Stimulated activated CD8-positive, alpha-beta memory T cell treated with anti-CD3 and anti-CD28 coated beads, Interleukin-7, amount 100 ng/mL, for 24 hours (primary cell): ENCODE data around the gene VLDLR.
"Not testable (repeated sequence)": the region's sequence is repeated elsewhere in the genome, so short reads cannot be mapped to it uniquely, and the experiment has no call there.

Source experiments
- DNase-seq: peaks from one replicate; pipeline ENCODE4 v3.0.0-alpha.2; 2020; ENCODE audit warnings: low read depth

VLDLR gene

DNA sequence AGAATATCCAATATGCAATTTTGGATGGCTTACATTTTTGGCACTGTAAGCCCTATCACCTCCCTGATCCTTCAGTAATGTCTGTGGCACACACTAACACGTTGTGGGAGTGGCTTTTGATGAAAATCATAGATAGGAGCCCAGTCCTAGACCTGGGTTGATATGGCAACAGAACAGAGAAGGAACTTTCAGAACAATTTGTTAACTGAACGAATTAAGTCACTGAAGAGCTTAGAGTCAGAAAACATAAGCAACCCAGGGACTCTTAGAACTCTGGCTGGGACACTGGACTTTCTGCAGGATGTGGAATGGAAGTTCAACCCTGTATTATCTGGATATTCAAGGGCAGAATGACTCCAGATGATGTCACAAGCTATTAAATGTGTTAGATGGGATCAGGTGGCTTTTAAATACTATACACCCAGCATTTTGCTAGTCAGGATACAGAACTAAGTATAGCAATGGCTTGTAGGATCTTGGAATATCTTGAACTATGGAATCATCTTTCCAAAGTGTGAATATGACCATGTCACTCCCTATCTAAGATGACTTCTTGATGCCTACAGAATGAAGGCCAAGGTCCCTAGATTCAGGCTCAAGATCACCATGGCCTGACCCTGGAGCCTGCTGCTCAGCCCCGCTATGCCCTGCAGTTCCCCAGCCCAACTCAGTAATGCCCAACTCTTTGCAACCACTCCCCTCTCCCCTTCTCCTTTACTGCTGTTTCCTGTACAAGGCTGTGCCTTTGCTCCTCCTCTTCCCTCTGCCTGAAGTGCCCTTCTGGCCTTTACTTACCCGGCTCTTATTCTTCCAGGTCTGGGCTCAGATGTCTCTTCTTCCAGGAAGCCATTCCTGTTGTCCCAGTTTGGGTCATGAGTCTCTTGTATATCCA is 42.8 kb downstream of the VLDLR start:
- DNase-seq: no peak

DNA sequence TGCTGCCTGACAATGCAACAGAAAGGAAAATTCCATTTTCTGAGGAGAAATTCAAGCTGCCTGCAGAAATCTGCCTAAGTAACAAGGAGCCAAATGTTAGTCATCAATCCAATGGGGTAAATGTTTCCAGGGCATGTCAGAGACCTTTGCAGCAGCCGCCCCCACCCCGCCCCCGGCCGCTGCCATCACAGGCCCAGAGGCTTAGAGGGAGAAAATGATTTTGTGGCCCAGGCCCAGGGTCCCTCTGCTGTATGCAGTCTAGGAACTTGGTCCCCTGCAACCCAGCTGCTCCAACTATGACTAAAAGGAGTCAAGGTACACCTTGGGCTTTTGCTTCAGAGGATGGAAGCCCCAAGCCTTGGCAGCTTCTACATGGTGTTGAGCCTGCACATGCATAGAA is 45.0 kb downstream of the VLDLR start:
- no peak for DNase-seq

DNA sequence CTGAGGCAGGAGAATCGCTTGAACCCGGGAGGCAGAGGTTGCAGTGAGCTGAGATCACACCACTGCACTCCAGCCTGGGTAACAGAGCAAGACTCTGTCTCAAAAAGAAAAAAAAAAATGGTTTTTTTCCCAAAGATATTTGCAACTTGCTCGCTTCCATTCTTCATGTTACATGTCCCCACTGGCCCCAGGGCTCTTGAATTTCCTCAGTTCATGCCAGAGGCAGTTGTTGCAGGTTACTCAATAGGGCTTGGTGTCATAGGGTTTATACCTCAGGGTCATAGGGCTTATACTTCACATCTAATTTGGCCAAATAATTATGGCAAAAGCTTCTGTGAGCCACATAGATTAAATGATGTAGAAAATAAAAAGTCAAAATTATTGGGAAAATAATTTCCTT is 51.6 kb downstream of the VLDLR start:
- DNase-seq: no peak

DNA sequence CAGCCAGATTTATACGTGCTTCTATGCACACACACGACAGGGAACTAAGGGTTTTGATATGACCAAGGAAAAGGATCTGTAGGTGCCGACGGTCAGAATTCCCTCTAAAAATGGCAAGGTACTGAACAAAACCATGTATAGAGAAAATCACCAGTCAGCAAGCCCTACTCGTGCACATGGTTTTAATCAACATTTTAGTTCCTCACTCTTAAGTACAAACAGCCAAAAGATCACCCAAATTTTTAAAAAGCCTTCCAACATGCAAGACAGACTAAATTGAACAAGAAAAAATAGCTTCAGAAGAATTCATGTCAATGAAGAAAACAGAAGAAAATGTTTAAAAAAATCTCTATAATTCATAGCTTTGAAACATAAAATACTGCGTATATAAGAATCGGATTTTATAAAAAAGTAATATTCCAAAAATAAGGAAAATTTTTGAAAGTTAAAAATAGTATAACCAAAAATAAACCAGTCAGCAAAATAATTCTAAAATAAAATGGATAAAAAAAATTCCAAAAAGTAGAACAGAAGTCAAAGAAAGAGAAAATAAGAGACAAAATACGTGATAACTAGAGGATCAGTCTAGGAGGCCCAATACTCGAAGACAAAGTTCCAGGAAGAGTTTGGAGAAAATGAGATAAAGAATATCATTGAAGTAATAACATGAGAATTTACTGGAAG is 52.7 kb downstream of the VLDLR start:
- no peak for DNase-seq

DNA sequence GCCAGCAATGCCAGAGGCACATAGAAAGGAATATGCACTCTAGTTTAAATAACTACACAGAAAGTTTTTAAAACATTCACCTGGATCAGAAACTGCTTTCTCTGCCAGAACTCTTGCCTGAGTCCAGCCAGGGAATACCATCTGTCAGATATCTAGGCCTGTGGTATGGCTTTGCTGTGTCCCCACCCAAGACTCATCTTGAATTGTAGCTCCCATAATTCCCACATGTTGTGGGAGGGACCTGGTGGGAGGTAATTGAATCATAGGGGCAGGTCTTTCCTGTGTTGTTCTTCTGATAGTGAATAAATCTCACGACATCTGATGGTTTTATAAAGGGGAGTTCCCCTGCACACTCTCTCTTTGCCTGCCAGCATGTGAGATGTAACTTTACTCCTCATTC is 54.2 kb downstream of the VLDLR start:
- no peak for DNase-seq

DNA sequence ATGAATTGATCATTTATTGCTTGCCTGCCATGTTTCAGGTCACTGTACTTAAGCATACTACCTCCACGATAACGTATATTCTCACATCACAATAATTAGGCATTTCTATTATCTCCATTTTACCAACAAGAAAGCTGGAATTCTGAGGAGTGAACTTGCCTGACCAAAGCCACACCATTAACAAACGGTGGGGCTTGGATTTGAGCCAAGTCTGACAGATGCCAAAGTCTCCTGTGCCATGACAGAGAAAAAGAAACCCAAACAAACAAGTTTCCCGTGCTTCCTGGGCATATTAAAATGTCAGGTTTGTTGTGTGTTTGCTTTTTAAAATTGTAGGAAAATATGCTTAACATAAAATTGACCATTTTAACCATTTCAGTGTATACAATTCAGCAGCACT is 54.9 kb downstream of the VLDLR start:
- no peak for DNase-seq

DNA sequence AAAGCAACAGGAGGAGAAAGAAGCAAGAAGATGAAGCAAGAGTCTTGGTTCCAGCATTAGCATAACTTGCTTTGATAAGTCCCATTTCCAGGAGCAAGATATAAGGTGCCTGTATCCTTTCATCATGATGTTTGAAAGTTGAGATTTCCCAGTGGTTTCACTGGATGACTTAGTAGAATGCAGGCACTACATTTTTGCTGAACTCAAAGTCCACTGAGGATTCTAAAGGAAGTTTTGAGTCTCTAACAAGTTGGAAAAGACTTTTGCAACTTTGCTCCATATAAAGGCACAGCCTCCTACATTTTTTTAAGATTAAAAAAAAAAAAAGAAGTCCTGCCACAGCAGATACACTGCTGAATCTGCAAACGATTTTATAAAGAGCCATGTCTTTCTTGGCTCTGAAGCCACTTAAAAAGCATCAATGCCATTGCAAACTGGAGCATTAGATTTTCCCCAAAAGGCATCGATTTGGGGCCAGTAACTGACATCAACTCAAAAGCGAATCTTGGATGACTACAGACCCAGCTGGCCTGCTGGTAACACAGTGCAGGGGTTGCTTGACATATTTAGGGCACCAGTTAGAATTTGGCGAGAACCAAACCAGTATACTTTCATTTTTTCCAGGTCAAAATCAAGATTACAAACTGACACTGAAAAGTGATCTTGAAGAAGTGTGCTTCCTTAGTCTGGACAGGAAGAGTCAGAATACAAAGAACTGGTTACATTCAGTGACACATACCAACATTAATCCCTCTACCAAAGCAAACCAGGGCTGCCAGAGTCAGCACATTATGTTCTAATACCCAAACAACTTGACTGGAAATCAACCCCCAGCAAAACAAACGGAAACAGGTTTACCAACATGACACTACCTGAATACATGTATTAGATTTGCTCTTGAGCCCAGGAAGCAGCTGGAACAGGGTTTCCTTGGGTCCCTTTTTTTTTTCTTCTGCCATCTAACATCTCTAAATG is 56.6 kb downstream of the VLDLR start:
- DNase-seq: no peak

DNA sequence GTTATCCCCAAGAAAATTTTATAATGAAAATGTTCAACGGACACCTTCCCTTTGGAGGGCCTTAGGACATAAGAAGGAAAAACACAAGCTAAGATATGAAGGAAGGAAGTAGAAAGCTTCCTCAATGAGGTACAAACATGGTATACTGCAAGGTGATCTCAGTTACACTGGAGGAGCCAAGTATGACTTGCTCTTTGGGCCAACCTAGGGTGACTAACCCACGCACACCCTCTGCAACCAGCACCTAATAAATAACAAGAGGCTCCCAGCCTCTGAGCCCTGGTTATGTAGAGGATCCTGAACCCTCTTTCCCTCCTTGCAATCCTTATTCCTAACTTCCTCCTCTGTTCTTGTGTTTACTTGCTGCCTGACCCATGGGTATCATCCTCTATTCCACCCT is 57.4 kb downstream of the VLDLR start:
- DNase-seq: no peak

DNA sequence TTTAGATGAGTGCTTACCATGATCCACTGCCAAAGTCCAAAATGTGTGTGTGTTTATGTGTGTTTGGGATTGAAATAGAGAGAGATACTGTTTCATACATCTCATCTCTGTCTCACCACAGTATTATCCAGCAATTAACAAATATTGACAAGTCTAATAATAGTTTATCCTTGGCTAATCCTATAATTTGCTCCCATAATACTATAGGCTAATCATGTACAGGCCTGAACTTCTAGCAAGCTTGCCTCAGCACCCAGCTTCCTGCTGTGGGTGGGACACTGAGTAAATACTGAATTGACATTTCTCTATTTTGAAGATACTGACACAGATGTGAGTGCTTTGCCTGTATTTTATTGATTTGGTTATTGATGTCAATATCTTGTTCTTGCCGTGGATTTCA is 60.4 kb downstream of the VLDLR start:
- no peak for DNase-seq

DNA sequence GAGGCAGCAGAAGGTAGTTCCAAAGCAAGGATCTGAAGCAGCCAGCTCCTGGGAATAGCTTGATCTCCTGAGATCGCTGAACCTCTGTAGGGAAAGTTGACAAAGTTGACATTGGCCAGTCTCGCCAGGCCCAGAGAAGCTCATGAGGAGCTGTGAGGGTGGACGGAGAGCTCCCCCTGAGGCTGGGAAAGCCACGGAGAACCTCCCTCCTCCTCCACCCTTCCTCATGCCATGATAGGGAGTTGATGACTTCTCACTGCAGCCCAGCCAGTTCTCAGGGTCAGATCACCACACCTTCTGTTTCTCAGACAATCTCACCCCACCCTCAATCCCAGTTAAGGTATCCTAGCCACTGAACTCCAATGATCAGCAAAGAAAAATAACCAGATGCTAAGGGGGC is 65.3 kb downstream of the VLDLR start:
- no peak for DNase-seq

DNA sequence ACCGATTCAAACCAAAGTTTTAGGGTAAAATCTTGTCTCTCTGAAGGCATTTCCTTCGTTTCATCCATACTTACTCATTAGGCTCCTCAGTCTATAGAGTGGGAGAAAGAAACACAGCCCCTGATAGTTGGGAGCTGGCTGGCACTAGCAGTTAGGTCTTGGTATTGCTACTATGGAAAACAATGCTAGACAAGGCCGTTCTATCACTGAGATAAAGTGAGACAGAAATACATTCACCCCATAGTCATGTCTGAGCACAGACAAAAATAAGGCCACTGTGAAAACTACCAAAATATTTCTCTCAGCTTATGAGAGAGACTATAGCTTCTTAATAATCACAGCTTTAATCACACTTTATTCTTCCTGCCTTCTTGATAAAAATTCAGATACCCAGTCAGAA is 67.0 kb downstream of the VLDLR start:
- no peak for DNase-seq

DNA sequence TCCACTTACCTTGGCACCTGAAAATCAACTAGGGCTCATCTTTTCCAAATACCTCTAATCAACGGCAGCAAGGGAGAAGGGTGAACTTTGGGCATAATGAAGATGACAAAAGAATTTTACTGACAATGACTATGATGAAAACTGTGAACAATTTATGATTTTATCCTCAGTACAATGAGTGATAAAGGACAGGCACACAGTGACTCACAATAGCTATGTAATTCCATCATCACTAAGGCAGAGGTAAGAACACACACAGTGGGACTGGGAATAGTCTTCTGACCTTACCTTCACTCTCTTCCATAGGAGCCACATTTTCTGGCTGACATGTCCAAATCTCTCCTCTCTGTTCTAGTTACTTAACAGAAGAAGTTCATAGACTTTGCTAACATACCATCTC is 69.6 kb downstream of the VLDLR start:
- DNase-seq: no peak

DNA sequence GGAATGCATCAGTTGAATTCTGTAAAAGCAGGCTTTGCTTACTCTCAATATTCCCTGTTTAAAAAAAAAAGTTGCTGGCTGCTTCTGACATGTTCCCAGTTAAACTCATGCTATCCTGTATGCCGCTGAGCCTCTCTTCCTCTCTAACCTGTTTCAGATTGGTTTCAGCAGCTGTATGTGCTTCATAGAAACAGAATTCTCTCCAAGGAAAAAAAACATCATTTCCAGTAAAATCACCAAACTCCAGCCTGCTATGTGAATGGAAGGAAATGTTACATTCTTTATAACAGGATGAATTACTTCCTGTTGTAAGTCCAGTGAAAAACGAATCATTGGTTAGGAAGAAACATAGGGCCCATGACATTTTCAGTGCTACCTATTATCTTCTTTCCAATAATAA is 70.0 kb downstream of the VLDLR start:
- no peak for DNase-seq

DNA sequence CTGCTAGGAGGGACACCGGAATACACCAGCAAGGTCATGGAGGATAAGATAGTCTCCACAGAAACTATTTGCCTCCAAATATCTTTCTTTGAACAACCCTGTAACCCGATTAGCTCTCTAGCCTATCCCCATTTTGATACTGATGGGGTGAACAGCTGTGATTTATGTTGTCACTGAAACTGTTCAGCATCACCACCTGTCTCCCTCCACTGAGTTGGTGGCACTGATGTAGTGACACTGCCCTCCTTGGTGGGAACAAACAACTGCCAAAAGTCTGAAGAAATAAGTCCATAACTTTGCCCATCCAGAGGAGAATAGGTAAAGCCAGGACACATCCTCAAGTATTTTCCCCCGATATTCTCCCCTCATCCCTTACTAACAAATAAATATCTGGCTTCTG is 71.5 kb downstream of the VLDLR start:
- DNase-seq: no peak

DNA sequence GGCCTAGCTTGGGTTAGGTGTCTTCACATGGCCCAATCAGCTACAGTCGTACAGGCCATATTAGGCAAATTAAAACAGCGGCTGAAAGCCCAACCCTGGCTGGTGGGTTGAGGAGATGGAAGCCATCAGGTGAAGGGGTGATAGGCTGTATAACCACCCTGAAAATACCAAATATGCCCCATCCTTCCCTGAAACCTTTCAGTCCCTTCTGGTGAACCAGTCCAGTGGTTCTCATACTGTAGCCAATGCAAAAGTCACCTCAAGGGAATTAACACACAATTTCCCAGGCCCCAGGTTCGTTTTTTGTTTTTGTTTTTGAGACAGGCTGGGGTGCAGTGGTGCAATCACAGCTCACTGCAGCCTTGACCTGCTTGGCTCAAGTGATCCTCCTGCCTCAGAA is 75.9 kb downstream of the VLDLR start:
- no peak for DNase-seq

DNA sequence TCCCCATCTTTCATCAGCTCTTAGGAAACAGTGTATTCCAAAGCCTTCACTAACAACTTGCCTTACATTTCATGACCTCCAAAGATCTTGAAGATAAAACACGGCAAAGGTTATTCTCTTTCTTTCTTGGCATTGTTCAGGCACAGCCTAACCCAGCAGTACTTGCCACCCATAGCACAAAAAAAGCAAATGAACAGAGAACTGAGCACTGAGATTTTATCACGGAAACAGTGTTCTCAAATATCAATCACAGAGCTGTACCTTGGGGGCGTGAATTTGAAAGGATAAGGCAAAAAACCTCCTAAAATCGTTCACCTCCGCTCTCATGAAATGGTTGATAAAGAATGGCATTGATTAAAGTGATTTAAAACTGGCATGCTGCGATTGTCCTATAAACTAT is 78.8 kb downstream of the VLDLR start:
- DNase-seq: no peak

DNA sequence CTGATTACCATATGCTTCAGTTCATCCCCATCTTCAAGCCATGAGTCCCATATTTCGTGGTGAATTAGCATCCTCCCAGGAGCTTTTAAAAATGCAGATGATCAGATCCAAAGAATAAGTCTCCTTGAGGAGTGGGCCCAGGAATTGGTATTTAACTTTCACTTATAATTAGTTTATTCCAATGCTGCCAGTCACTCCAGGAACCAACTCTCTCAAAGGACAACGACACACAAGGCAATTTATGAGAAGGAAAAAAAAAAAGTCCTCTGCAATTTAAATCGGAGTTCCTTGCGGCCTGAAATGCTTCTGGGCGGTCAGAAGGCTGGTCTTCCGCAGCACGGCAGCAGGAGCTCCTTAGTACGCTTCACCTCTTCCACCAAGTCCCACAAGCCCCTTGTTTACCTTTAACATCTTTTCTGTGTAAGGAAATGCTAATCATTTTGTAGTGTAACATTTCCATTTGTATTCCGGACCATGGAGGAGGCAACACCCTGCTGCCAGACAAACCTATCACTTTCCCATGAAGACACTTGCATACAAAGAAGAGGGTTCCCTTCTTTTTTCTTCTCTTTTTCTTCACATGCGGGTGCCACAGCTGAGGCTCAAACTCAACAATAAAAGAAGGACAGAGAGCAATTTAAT is 79.4 kb downstream of the VLDLR start:
- no peak for DNase-seq

DNA sequence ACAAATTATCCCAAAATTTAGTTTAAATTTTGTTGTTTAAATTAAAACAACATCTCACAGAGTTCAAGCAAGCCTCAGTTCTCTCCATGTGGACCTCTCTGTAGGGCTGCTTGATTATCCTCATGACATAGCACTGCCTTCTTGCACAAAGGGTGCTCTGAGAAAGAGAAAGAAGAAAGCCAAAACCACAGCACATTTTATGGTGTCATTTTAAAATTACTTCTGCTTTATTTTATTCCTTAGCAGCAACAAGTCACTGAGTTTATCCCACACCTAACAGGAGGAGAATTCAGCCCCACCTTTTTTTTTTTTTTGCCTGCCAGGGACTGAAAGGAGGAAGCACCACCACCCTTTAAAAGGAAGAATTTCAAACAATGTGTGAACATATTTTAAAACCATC is 82.9 kb downstream of the VLDLR start:
- DNase-seq: no peak

DNA sequence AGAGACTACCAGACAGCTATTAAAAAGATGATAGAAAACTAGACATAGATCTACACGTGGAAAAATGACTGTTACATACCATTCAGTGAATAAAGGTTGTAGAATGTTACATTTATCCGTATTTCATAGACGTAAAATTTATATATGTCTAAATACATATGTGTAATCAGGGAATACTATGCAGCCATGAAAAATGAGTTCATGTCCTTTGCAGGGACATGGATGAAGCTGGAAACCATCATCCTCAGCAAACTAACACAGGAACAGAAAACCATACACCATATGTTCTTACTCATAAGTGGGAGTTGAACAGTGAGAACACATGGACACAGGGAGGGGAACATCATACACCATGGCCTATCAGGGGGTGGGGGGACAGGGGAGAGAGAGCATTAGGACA is 85.7 kb downstream of the VLDLR start:
- DNase-seq: not testable (repeated sequence)
